ENCODE measurements around the gene ZYG11A. TPM values are rescaled to one million over a fixed set of nuclear protein-coding genes. Genes with fewer than 3 reads are reported as not detected.
"Not testable (repeated sequence)": the region's sequence is repeated elsewhere in the genome, so short reads cannot be mapped to it uniquely, and the experiment has no call there.

ZYG11A gene
- total and polyA plus RNA-seq, 2 of the 8 experiments (the other 6 are each of a cell fraction or from before 2014, with no cell fraction given) = 0.89 to 2.6 TPM

GRCh38 chr1:52869727-52870126 lies 27.2 kb downstream of the ZYG11A start:
- H2AK5ac ChIP-seq (ENCODE audit: low read depth, low read length); H4K5ac ChIP-seq (ENCODE audit: insufficient read length, low read depth, low read length); H2BK12ac ChIP-seq (ENCODE audit: low read depth, low read length); H3K18ac ChIP-seq (ENCODE audit: extremely low read depth, low read length); H2BK120ac ChIP-seq (replicated peaks; ENCODE audit: low read depth, low read length); CTCF ChIA-PET (ENCODE audit: partially characterized antibody); H3K27me3 ChIP-seq (replicated peaks in 1 of 4; ENCODE audit: control insufficient read depth in 3 of 4, extremely low read depth in 1 of 4, insufficient read depth in 3 of 4, low read length in 3 of 4); H3K4me1 ChIP-seq (replicated peaks in 1 of 4; ENCODE audit: control insufficient read depth in 3 of 4, insufficient read depth in 4 of 4, low read length in 3 of 4); H4K8ac ChIP-seq (ENCODE audit: extremely low read depth, insufficient read depth, low read length); H3K79me1 ChIP-seq (ENCODE audit: low read depth, low read length); H4K20me1 ChIP-seq (replicated peaks in 1 of 2; ENCODE audit: control insufficient read depth in 1 of 2, insufficient read depth in 2 of 2, low read length in 2 of 2); H3K9ac ChIP-seq (replicated peaks in 1 of 4; ENCODE audit: extremely low read depth in 1 of 4, low read depth in 3 of 4, low read length in 3 of 4); H3K4ac ChIP-seq (replicated peaks; ENCODE audit: insufficient read length, low read depth, low read length); H2AFZ ChIP-seq (ENCODE audit: low read length); H3K23ac ChIP-seq (ENCODE audit: insufficient read length); FAIRE-seq; H3K56ac ChIP-seq (replicated peaks; ENCODE audit: insufficient read length, low read depth, low read length); H2BK20ac ChIP-seq (ENCODE audit: low read length); H3K79me2 ChIP-seq (ENCODE audit: control insufficient read depth in 1 of 2, insufficient read depth in 2 of 2, low read length in 2 of 2); POLR2A ChIA-PET (ENCODE audit: partially characterized antibody); H3K4me3 ChIP-seq (ENCODE audit: extremely low read depth in 1 of 4, insufficient read depth in 2 of 4, low read depth in 3 of 4, low read length in 4 of 4); H3K4me2 ChIP-seq (ENCODE audit: insufficient read depth in 1 of 2, low read depth in 2 of 2, low read length in 2 of 2); H2BK5ac ChIP-seq (ENCODE audit: low read depth, low read length); H3K14ac ChIP-seq (ENCODE audit: insufficient read length); DNase-seq (ENCODE audit: low read depth in 1 of 2, low spot score in 2 of 2); H3K23me2 ChIP-seq (ENCODE audit: low read depth, low read length); H4K91ac ChIP-seq (replicated peaks; ENCODE audit: insufficient read length, low read length); H3K27ac ChIP-seq (ENCODE audit: low read depth, low read length); H3K36me3 ChIP-seq (ENCODE audit: control insufficient read depth in 2 of 4, insufficient read depth in 4 of 4, low read length in 3 of 4); H3K9me3 ChIP-seq (ENCODE audit: insufficient read depth in 2 of 2, low read depth in 1 of 2, low read length in 1 of 2); H2BK15ac ChIP-seq (ENCODE audit: low read length): not testable (repeated sequence)
- 86% methylated on average over 4 of the region's 29 CpGs; no CpG with 5 or more reads in 1 of the 2 experiments for WGBS, 2 experiments (ENCODE audit: extremely low coverage in 1 of 2, insufficient coverage in 1 of 2, insufficient read length in 1 of 2, insufficient replicate concordance in 2 of 2, low coverage in 1 of 2, low lambda C conversion rate in 2 of 2, missing lambda C conversion rate in 1 of 2)
